Rectal smooth muscle tissue (tissue), 1 donor: ENCODE measurements around the gene TFEB.

ENCODE experiments used
- H3K27ac ChIP-seq: one replicate; pipeline ENCODE4 v1.7.0; 2013; ENCODE audit warnings: low read depth, low read length, inconsistent platforms
- H3K27me3 ChIP-seq: one replicate; pipeline ENCODE4 v1.7.0; 2013; ENCODE audit warnings: low read length; ENCODE audit not compliant: control insufficient read depth, insufficient read depth
- H3K36me3 ChIP-seq: one replicate; pipeline ENCODE4 v1.7.0; 2013; ENCODE audit warnings: low read length; ENCODE audit not compliant: control insufficient read depth, insufficient read depth
- H3K4me1 ChIP-seq: one replicate; pipeline ENCODE4 v1.7.0; 2013; ENCODE audit warnings: low read length; ENCODE audit not compliant: control insufficient read depth, insufficient read depth
- H3K4me3 ChIP-seq: one replicate; pipeline ENCODE4 v1.7.0; 2013; ENCODE audit warnings: low read length
- H3K9ac ChIP-seq: one replicate; pipeline ENCODE4 v1.7.0; 2013; ENCODE audit warnings: low read length

The TFEB gene

DNA sequence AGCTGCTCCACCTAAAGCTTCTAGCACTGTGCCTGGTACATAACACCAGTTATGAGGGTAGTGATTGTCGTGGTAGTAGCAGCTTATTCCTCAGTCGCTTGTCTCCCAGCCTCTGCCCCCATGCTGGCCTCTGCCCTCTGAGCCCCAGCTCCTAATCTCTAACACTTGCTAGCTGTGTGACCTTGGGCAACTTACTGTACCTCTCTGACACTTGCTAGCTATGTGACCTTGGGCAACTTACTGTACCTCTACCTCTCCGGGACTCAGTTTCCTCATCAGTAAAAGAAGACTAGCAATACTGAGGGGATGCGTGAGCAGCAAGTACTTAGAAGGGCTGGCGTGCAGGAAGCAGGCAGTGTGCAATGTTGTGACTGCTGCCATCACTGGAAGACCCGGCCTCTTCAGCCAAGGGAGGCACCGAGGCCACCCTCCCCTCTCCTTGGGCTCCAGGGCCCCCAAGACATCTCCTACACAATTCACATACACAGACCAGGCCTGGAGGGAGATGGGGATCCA lies 87.3 kb downstream of the TFEB start:
- no peaks in the 10 kb centered on the region for H3K27me3 ChIP-seq

DNA sequence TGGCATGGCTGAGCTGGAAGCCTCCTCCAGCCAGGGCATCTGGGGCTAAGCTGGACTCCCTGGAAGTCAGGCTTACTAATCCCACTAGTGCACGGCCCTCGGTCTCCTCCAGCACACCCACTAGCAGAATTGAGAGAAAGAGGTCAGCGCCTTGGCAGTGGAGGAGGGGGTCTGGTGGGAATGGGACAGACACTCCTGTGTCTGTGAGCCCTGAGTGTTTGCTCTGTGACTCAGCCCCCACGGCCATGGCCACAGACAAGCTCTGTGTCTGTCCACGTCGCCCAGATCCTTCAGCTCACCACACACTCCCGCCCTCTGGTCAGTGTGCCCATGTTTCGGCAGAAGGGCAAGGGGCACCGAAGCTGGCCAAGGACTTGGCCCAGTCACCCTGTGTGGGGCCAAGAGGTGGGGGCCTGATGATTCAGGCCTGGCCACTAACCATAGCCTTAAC lies 88.3 kb downstream of the TFEB start:
- Histone ChIP-seq H3K9ac (no peak overlapping the region), H3K4me1 (no peaks in the 10 kb centered on the region), H3K27me3 (no peaks in the 10 kb centered on the region), H3K4me3 (no peak overlapping the region), H3K27ac (no peak overlapping the region), H3K36me3 (no peaks in the 10 kb centered on the region)

More for the DNA sequence above, 87.3 kb downstream of the TFEB start:
- no peak overlapping the region for H3K9ac ChIP-seq
- no peak overlapping the region for H3K27ac ChIP-seq
- H3K36me3 ChIP-seq: no peaks in the 10 kb centered on the region
- H3K4me1 ChIP-seq: no peaks in the 10 kb centered on the region
- no peak overlapping the region for H3K4me3 ChIP-seq

DNA sequence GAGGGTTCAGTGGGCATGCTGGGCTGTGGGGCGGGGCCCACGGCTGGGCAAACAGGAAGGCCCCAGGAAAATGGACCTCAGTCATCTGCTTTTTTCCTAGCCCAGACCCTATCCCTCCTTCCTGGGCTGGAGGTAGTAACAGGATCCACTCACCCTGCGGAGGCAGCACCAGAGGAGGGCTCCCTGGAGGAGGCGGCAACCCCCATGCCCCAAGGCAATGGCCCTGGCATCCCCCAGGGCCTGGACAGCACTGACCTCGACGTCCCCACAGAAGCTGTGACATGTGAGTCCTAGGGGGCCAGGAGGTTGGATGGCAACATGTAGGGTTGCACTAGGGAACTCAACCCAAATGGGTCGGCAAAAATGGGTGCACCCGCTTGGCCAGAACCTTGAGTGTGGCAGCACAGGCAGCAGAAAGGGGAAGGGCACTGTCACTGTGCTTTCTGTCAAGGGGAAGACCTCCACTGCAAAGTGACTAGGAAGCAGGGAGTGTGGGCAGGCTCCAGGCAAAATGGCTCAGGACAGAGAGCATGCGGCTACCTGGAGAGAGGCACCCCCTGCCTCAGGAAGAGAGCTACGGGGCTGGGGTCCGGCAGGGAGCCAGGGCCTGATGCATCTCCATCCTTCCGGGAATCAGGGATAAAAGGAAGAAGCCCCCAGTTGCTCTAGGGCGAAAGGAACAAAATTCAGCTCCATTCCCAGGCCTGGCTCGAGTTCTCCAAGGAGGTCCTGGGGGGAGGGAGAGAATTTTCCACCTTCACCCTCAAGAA lies 89.2 kb downstream of the TFEB start:
- H3K4me3 ChIP-seq: no peak overlapping the region
- peaks cover 2% of the 10 kb centered on the region for H3K27me3 ChIP-seq
- no peak overlapping the region for H3K9ac ChIP-seq
- no peaks in the 10 kb centered on the region for H3K4me1 ChIP-seq
- H3K27ac ChIP-seq: no peak overlapping the region
- H3K36me3 ChIP-seq: no peaks in the 10 kb centered on the region

DNA sequence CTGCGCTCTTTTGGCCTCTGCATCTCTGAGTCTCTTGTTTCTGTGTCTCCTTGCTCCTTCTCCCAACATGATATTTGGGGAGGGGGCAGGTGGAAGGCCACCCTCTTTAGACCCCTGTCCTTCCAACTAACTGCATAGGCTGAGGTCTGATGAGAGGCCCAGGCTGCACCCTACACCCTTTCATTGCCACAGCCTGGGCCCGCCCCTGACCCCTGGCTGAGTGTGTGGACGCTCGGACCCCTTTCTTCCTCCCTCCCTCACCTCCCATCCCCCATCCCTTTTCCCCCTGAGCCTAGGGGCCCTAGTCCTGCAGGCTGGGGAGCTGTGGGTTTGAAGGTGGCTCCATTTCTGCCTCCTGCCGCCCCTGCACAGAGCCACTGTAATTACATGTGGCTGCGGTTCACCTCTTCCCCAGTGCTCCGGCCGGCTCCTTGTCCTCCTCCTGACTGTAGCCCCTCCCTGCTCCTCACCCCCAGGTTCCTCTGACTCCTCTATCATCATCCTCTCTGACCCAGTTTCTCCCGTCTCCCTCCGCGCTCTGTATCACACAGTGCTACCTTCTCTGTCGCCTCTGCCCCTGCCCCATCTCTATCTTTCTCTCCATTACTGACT lies 90.3 kb downstream of the TFEB start:
- Histone ChIP-seq H3K4me3 (no peak overlapping the region), H3K36me3 (no peaks in the 10 kb centered on the region), H3K27ac (no peak overlapping the region), H3K9ac (no peak overlapping the region), H3K27me3 (peaks cover 2% of the 10 kb centered on the region), H3K4me1 (no peaks in the 10 kb centered on the region)

DNA sequence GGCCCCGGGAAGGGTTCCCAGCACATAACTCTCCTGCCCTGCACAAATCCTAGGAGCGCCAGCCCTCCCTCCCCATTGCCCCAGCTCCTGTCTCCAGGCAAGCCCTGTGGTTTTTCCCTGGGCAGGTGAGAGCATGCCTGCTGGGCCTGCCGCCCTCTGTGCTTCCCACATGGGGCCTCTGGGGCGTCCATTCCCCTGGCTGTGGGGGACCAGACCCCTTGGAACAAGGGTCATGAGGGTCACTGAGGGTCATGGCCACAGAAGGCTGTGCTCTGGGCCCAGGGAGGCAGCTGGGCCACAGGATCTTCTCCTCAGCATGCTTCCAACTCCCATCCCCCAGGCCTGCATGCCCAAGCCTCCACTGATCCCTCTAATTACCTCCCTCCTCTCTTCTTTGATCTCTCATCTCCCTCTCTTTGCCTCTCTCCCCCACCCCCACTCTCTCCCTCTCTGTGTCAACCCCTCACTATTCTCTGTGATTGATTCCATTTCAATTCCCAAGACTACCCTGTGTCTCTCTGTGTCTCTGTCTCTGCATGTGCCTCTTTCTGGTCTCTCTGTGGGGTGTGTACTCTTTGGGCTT lies 91.0 kb downstream of the TFEB start:
- no peaks in the 10 kb centered on the region for H3K36me3 ChIP-seq
- peaks cover 5% of the 10 kb centered on the region for H3K27me3 ChIP-seq
- no peak overlapping the region for H3K9ac ChIP-seq
- H3K4me1 ChIP-seq: no peaks in the 10 kb centered on the region
- no peak overlapping the region for H3K4me3 ChIP-seq
- no peak overlapping the region for H3K27ac ChIP-seq

DNA sequence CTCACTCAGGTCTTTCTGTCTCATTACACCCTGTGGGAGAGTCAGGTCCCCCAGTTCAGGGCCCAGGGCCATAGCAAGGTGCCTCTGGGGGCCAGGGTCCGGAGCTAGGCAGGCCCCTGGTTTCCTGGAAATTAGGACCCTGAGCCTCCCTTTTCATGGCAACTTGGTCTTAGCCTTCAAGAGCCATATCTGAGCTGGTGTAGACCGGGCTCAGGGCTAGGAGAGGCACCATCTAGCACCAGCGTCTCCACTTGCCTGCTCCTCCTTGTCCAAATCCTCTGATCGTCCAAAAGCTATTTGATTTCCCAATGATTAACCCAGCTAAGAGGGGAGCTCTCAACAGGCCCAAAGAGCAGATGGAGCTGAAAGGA lies 91.5 kb downstream of the TFEB start:
- Histone ChIP-seq H3K4me1 (no peaks in the 10 kb centered on the region), H3K27ac (no peak overlapping the region), H3K9ac (no peak overlapping the region), H3K36me3 (no peaks in the 10 kb centered on the region), H3K4me3 (no peak overlapping the region), H3K27me3 (peaks cover 9% of the 10 kb centered on the region)

DNA sequence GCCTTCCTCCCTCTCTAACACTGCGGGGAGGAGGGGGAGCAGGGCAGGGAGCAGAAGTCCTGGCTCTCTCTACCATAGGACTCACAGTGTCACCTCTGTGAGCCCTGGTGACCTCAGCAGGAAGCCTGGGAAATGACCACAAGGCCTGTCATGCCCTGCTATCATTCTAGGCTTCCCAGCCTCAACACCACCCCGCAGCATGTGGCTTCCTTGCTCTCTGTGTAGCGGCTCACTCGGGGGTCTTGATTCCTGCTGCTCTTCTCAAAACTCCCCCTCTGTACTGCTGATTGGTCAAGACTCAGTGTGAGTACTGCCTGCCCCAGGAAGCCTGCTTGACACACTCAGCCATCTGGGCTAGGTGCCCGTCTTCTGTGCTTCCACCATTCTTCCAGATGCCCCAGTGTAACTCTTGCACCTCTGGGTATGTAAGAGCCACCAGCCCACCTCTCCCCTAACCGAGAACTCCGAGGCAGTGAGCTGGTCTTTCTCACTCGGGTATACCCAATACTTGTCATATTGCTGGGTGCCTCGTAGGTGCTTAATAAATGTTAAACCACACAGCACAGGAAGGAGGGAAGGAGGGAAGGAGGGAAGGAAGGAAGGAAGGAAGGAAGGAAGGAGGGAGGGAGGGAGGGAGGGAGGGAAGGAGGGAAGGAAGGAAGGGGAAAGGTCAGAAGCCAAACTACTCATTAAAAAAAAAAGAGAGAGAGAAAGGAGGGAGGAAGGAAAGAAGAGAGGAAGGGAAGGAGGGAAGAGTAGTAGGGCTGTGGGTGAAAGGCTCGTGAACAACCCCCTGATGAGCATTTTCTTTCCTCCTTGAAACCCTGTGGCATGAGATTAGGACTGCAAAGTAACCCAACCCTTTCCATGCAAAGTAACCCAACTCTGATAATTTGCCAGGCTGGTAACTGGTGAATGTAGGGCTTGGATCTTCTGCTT lies 92.2 kb downstream of the TFEB start:
- Histone ChIP-seq H3K4me1 (no peaks in the 10 kb centered on the region), H3K36me3 (no peaks in the 10 kb centered on the region), H3K27ac (no peak overlapping the region), H3K4me3 (no peak overlapping the region), H3K9ac (no peak overlapping the region), H3K27me3 (peaks cover 15% of the 10 kb centered on the region)

DNA sequence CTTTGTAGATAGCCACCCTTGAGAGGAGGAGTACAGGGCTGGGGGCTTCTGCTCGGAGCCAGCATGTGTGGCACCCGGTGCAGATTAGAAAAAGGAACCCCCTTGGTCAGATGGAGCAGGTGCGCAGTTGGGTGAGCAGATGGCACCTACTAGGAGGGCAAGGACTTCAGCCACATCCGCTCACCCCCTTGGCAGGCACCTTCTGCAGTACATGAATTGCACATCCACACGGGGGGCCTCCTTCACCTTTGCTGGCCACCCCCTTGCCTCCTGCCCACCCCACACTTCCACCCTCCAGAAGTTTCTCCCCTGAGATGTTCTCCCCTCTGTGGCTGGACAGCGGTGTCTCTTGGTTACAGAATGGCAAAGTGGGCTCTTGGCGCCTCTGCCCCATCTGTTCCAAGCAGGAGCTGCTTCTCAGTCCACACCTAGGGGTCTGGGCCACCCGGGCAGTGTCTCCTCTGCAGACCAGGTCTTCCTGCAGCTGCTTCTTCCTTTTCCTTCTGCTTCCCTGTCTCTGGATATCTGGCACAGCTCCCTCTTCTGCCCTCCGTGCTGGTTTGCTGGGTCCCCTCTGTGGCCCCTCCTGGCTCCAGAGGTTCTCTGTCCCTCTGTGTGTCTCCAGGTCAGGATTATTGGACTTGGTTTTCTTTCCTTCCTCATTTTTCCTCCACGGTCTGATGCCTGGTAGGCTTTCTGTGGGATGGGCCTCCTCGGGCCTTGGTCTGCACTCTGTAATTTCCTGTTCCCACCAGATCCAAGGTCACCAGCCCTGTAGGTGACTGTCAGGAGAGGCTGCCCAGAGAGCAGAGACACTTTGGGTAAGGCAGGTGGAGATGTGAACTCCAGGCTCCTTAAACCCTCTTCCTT lies 93.1 kb downstream of the TFEB start:
- H3K4me1 ChIP-seq: no peaks in the 10 kb centered on the region
- H3K4me3 ChIP-seq: no peak overlapping the region
- peaks cover 22% of the 10 kb centered on the region for H3K27me3 ChIP-seq
- no peaks in the 10 kb centered on the region for H3K36me3 ChIP-seq
- no peak overlapping the region for H3K27ac ChIP-seq
- H3K9ac ChIP-seq: no peak overlapping the region

DNA sequence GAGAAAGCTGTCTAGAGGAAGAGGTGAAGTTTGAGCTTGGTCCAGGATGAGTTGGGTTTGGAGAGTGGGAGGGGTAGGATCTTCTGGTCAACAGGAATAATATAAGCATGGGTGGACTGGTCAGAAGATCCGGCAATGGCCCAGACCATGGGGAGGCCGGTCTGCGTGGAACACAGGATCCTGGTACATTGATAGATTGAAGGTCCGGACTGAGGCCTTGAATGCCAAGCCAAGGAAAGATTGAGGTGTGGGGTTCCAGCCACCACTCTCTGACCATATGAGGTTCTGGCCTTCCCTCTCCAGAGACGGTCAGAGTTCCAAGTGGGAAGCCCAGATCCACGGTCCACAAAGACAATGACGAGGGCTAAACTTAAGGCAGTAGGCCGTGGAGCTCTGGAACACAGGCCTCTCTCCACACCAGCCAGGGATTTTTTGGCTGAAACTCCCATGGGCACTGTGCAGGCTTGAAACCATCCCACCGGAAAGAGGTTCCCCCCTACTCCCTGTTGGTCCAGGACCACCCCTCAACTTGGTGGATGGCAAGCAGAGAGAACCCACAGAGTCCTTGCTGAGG lies 94.0 kb downstream of the TFEB start:
- H3K36me3 ChIP-seq: no peaks in the 10 kb centered on the region
- H3K9ac ChIP-seq: no peak overlapping the region
- no peak overlapping the region for H3K27ac ChIP-seq
- H3K4me1 ChIP-seq: no peaks in the 10 kb centered on the region
- peaks cover 23% of the 10 kb centered on the region for H3K27me3 ChIP-seq
- H3K4me3 ChIP-seq: no peak overlapping the region

DNA sequence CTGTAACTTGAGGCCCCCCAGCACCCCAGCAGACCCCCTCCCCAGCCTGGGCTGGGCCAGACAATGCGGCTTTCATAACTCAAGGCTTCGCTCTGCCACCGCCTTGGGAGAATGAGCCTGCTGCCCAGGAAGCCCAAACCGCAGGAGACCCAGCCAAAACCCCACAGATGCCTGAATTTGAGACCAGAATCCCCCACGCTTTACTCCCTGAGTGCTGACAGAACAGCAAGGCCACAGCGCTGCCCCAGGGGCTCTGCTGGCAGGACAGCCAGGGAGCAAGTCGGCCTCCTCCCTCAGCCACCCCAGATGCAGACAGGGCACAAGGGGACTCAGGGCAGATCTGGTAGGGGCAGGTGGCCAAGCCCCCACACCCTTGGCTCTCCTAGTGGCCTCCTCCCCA lies 95.0 kb downstream of the TFEB start:
- H3K4me3 ChIP-seq: no peak overlapping the region
- H3K27me3 ChIP-seq: peaks cover 23% of the 10 kb centered on the region
- H3K9ac ChIP-seq: no peak overlapping the region
- no peak overlapping the region for H3K27ac ChIP-seq
- H3K4me1 ChIP-seq: no peaks in the 10 kb centered on the region
- H3K36me3 ChIP-seq: no peaks in the 10 kb centered on the region

DNA sequence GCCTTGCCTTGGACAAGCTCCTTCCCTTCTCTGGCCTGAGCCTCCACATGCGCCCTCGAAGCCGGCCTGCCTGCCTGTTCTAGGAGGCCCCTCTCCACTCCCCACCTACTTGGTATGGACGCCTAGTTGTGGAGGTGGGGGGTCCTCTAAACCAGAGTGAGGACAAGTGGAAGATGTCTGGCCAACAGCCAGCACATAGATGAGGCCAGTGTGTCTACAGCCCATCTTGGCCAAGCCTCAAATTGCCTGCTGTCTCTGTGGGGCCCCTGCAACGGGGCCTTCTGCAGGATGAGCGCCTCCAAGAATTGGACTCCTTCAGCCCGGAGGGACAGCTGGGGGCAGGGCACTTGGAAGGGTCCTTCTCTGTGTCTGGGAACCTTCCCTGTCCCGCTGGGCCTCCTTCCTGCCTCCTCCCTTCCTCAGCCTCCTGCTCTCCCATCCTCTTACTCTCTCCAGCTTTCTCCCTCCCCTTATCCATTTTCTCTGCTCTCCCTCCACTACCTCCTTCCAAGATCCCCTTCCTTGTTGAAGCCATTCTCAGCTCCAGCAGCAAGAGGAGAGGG lies 95.5 kb downstream of the TFEB start:
- Histone ChIP-seq H3K36me3 (no peaks in the 10 kb centered on the region), H3K27me3 (peaks cover 23% of the 10 kb centered on the region), H3K9ac (no peak overlapping the region), H3K27ac (no peak overlapping the region), H3K4me1 (no peaks in the 10 kb centered on the region), H3K4me3 (no peak overlapping the region)
